GM12878 (cell line): ENCODE measurements around the gene TCF20. TPM values are rescaled to one million over a fixed set of nuclear protein-coding genes. Genes with fewer than 3 reads are reported as not detected.

Source experiments
- ATAC-seq: fragments of 200-7000 bp; cut with Tn5 transposase; 3 replicates; pipeline ENCODE4 v1.9.1; 2020; ENCODE audit warnings: mild to moderate bottlenecking, moderate library complexity
- BruUV-seq: library from RNA; stranded (reverse); fragments of 400-500 nt; replicated peaks from 2 replicates; lab custom pipeline; 2021; lab: Mats Ljungman, UMichigan
- CTCF ChIA-PET: fragments of 300-600 bp; sonication (Branson Sonifier 250); formaldehyde crosslinking; extraction: SDS; loops from one replicate; lab custom pipeline; 2021; ENCODE audit warnings: inconsistent platforms; lab: Yijun Ruan, JAX
- POLR2A ChIA-PET: fragments of 350-600 bp; formaldehyde crosslinking; extraction: SDS; loops from one replicate; lab custom pipeline; 2021; ENCODE audit warnings: inconsistent platforms; lab: Charles Lee
- RAD21 ChIA-PET: fragments of 300-600 bp; sonication (Branson Sonifier 250); formaldehyde crosslinking; loops from one replicate; lab custom pipeline; 2023; ENCODE audit warnings: antibody characterized with exemption; ENCODE audit not compliant: unreplicated experiment; lab: Charles Lee
- SMC1A ChIA-PET: fragments of 300-600 bp; sonication (Branson Sonifier 250); formaldehyde crosslinking; loops from one replicate; lab custom pipeline; 2023; ENCODE audit not compliant: unreplicated experiment, uncharacterized antibody; lab: Charles Lee
- DNase-seq: peaks from one replicate; pipeline ENCODE4 v3.0.0-alpha.2; 2011; ENCODE audit warnings: low read depth, low spot score
- FAIRE-seq: peaks from 3 replicates; lab custom pipeline; 2011; peaks lifted over from hg19 to GRCh38; lab: Jason Lieb, UNC
- H2AFZ ChIP-seq: 2 replicates; pipeline ENCODE4 v1.6.0; 2011; ENCODE audit warnings: low read depth, low read length, control low read depth; ENCODE audit not compliant: control insufficient read depth
- H3K27ac ChIP-seq: 2 replicates; pipeline ENCODE4 v1.5.1; 2011; ENCODE audit warnings: control low read depth; ENCODE audit not compliant: control insufficient read depth, insufficient read depth
- H3K27me3 ChIP-seq, 2 experiments: replicated peaks in 1 of 2; 2 replicates each; pipeline versions ENCODE4 v1.6.0 to v1.6.1; 2011; ENCODE audit warnings: low read length in 1 of 2; ENCODE audit not compliant: control insufficient read depth in 2 of 2, insufficient read depth in 2 of 2
- H3K36me3 ChIP-seq, 2 experiments: 2 replicates each; pipeline ENCODE4 v1.5.1; 2011; ENCODE audit warnings: low read length in 1 of 2; ENCODE audit not compliant: control insufficient read depth in 2 of 2, insufficient read depth in 2 of 2
- H3K4me1 ChIP-seq: 2 replicates; pipeline ENCODE4 v1.6.1; 2011; ENCODE audit warnings: mild to moderate bottlenecking, low read length, moderate library complexity, mixed read lengths; ENCODE audit not compliant: control insufficient read depth, insufficient read depth
- H3K4me2 ChIP-seq: 2 replicates; pipeline ENCODE4 v1.6.0; 2011; ENCODE audit warnings: control low read depth; ENCODE audit not compliant: control insufficient read depth, insufficient read depth
- H3K4me3 ChIP-seq: fragments of 200-600 bp; sonication (generic); 2 replicates; pipeline ENCODE4 v1.5.1; 2016
- H3K79me2 ChIP-seq: 2 replicates; pipeline ENCODE4 v1.6.0; 2011; ENCODE audit warnings: low read length; ENCODE audit not compliant: control insufficient read depth, insufficient read depth
- H3K9ac ChIP-seq: 2 replicates; pipeline ENCODE4 v1.8.0; 2011; ENCODE audit warnings: low read length, control low read depth, mixed read lengths; ENCODE audit not compliant: control insufficient read depth, insufficient read depth
- H3K9me3 ChIP-seq: replicated peaks from 3 replicates; pipeline ENCODE4 v1.5.1; 2011; ENCODE audit warnings: mild to moderate bottlenecking, low read length; ENCODE audit not compliant: control insufficient read depth, insufficient read depth
- H4K20me1 ChIP-seq: 2 replicates; pipeline ENCODE4 v1.6.0; 2011; ENCODE audit not compliant: control insufficient read depth, insufficient read depth
- ATF7 ChIP-seq: fragments of 450-650 bp; IDR thresholded peaks from 2 replicates; pipeline ENCODE4 v1.6.1; 2016; ENCODE audit warnings: low read depth, mild to moderate bottlenecking
- CBFB ChIP-seq: IDR thresholded peaks from 2 replicates; pipeline ENCODE4 v1.6.1; 2016; ENCODE audit warnings: antibody characterized with exemption, low read depth
- E2F4 ChIP-seq: IDR thresholded peaks from 2 replicates; pipeline ENCODE4 v1.6.1; 2012; ENCODE audit warnings: low read depth, low read length, improper control_type of control experiment
- IRF4 ChIP-seq: IDR thresholded peaks from 2 replicates; pipeline ENCODE4 v1.6.1; 2011; ENCODE audit warnings: low read depth, low read length
- RAD21 ChIP-seq: IDR thresholded peaks from 2 replicates; pipeline ENCODE4 v1.6.1; 2011; ENCODE audit warnings: mild to moderate bottlenecking, low read depth, low read length, moderate library complexity; ENCODE audit not compliant: insufficient read depth
- SMAD5 ChIP-seq: IDR thresholded peaks from 2 replicates; pipeline ENCODE4 v1.6.1; 2016; ENCODE audit warnings: antibody characterized with exemption, low read depth
- ZNF622 ChIP-seq: fragments of 450-650 bp; IDR thresholded peaks from 2 replicates; pipeline ENCODE4 v1.6.1; 2017; ENCODE audit warnings: mild to moderate bottlenecking, inconsistent platforms
- WGBS: methylation state at CpG from one replicate; pipeline ENCODE4 v1.1.6; 2016; ENCODE audit warnings: low lambda C conversion rate; ENCODE audit not compliant: insufficient replicate concordance, insufficient coverage; ENCODE audit errors: missing lambda C conversion rate; 5-methylcytosine and 5-hydroxymethylcytosine counted together
- in situ Hi-C: fragments of 300-500 bp; cut with MboI; formaldehyde crosslinking; loops from 9 replicates; pipeline ENCODE4 v1.14.3; 2018; ENCODE audit warnings: mixed read lengths
- intact Hi-C: fragments of 100-400 bp; cut with micrococcal nuclease; formaldehyde crosslinking; loops from one replicate; pipeline ENCODE4 v1.14.2; 2022; ENCODE audit not compliant: unreplicated experiment
- polyA plus RNA-seq, 11 experiments: library from polyadenylated mRNA; depleted of rRNA in 4 of 11; unstranded in 6 of 11; stranded (reverse) in 5 of 11; fragments of >200 nt; fragmentation: Nextera tagmentation in 4 of 11; fragmentation: Illumina TruSeq in 1 of 11; extraction: Ambion mirVana in 4 of 11; extraction: Trizol in 1 of 11; gene quantifications; 1 replicate in 1 of 11; 2 replicates in 10 of 11; pipeline versions ENCODE4 v1.2.1 to v1.2.3, GENCODE V29; 2011 to 2016; ENCODE audit warnings: inconsistent platforms in 2 of 11, missing spikeins in 2 of 11, low read depth in 1 of 11
- total RNA-seq, 4 experiments: library from RNA; depleted of rRNA in 3 of 4; stranded (reverse); fragments of >200 nt in 3 of 4; fragmentation: Illumina TruSeq in 1 of 4; extraction: Trizol in 1 of 4; gene quantifications; 2 replicates each; pipeline versions ENCODE4 v1.2.1 to v1.2.3, GENCODE V29; 2013 to 2021

TCF20 gene
- total and polyA plus RNA-seq, 10 of the 15 experiments (the other 5 are each of a cell fraction or from before 2014, with no cell fraction given) = 0.64 to 52.9 (median 22.6) TPM

- DNase-seq (no peak), FAIRE-seq (no peak), ATAC-seq (no peak)
- Histone ChIP-seq H3K9me3 (no peaks in the 10 kb centered on the region), H3K4me2 (no peak overlapping the region), H3K4me3 (no peak overlapping the region), H3K36me3 (no peaks in the 10 kb centered on the region)
- in situ Hi-C loops (no loop called here), intact Hi-C loops (no loop called here)
- BruUV-seq = no TSS peak
- POLR2A ChIA-PET = no interaction called here
- no peak for TF ChIP-seq CBFB
- TF ChIP-seq, all 136 proteins: peak for 0
- Histone ChIP-seq H3K79me2 (no peaks in the 10 kb centered on the region), H3K27ac (no peak overlapping the region), H2AFZ (no peak overlapping the region), H4K20me1 (no peaks in the 10 kb centered on the region), H3K27me3 (peaks cover 5 to 7% of the 10 kb centered on the region in 2 experiments), H3K4me1 (peaks cover 6% of the 10 kb centered on the region), H3K9ac (no peak overlapping the region)
- CTCF ChIA-PET = no interaction called here
- SMC1A ChIA-PET = no interaction called here
- 60% methylated on average over 14 of the region's 14 CpGs for whole genome bisulfite sequencing
- RAD21 ChIA-PET = no interaction called here
These were observed 14.3 kb upstream of the TCF20 start for GRCh38 chr22:42284643-42285181.

- SMC1A ChIA-PET = no interaction called here
- Histone ChIP-seq H3K27ac (no peak overlapping the region), H2AFZ (no peak overlapping the region), H3K4me1 (peaks cover 6% of the 10 kb centered on the region), H3K79me2 (no peaks in the 10 kb centered on the region), H4K20me1 (no peaks in the 10 kb centered on the region), H3K36me3 (no peaks in the 10 kb centered on the region), H3K4me2 (no peak overlapping the region), H3K9ac (no peak overlapping the region), H3K4me3 (no peak overlapping the region), H3K9me3 (no peaks in the 10 kb centered on the region), H3K27me3 (peaks cover 5 to 7% of the 10 kb centered on the region in 2 experiments)
- intact Hi-C loops = no loop called here
- CTCF ChIA-PET = no interaction called here
- TF ChIP-seq E2F4 (no peak), ZNF622 (no peak), IRF4 (no peak), SMAD5 (no peak), RAD21 (no peak), ATF7 (no peak)
- 29% methylated on average over 7 of the region's 7 CpGs for WGBS
- in situ Hi-C loops = no loop called here
- POLR2A ChIA-PET = no interaction called here
- BruUV-seq = no TSS peak
- no peak for ATAC-seq
- RAD21 ChIA-PET = no interaction called here
- no peak for DNase-seq
- FAIRE-seq = no peak
These were observed 13.7 kb upstream of the TCF20 start for GRCh38 chr22:42284202-42284591.
